Measurements from ENCODE around the gene NEK7.

- TF ChIP-seq CTCF (IDR thresholded peaks at IDR 0.05): no peak
- TF ChIP-seq POLR2A (IDR thresholded peaks at IDR 0.05): no peak
- TF ChIP-seq EP300 (IDR thresholded peaks at IDR 0.05): no peak
Observed at GRCh38 chr1:198280080-198280479, 123.3 kb downstream of the NEK7 start.

All from tibial nerve (tissue), 4 donors.